Measurements from ENCODE around the gene EIPR1. TPM values are rescaled to one million over a fixed set of nuclear protein-coding genes. Genes with fewer than 3 reads are reported as not detected.

EIPR1 gene
- total RNA-seq, 1 experiment from 2014 or later: 40.4 TPM

- H3K9me3 ChIP-seq (ENCODE audit: low read length): peaks cover 13% of the 10 kb centered on the region; the same call in 1 of the 2 replicates
- H3K27me3 ChIP-seq (ENCODE audit: low read length): no peaks in the 10 kb centered on the region
- no peak overlapping the region for H3K4me3 ChIP-seq (ENCODE audit: low read length)
- H2AFZ ChIP-seq (ENCODE audit: low read length): no peak overlapping the region
- DNase-seq: no peak
- peaks cover 8% of the 10 kb centered on the region for H3K79me2 ChIP-seq (ENCODE audit: low read length)
- no peaks in the 10 kb centered on the region for H4K20me1 ChIP-seq (ENCODE audit: insufficient read depth, low read depth, low read length)
- no peak overlapping the region for H3K4me2 ChIP-seq (ENCODE audit: low read depth, low read length, poor library complexity, severe bottlenecking)
- no peak overlapping the region for H3K27ac ChIP-seq (ENCODE audit: low read length)
- H3K36me3 ChIP-seq (ENCODE audit: insufficient read depth, low read length): peaks cover 6% of the 10 kb centered on the region; the same call in 1 of the 2 replicates
- no peaks in the 10 kb centered on the region for H3K9me2 ChIP-seq (replicated peaks; ENCODE audit: insufficient read depth, low read length)
- no peaks in the 10 kb centered on the region for H3K4me1 ChIP-seq (ENCODE audit: low read length)
- H3K9ac ChIP-seq (ENCODE audit: low read length): no peak overlapping the region
Measured at GRCh38 chr2:3248754-3249475, 128.7 kb downstream of the EIPR1 start.

- Histone ChIP-seq H3K27me3 (ENCODE audit: low read length) (no peaks in the 10 kb centered on the region), H3K9me2 (replicated peaks; ENCODE audit: insufficient read depth, low read length) (no peaks in the 10 kb centered on the region), H3K79me2 (ENCODE audit: low read length) (peaks cover 14% of the 10 kb centered on the region), H3K4me2 (ENCODE audit: low read depth, low read length, poor library complexity, severe bottlenecking) (no peak overlapping the region), H3K4me3 (ENCODE audit: low read length) (no peak overlapping the region), H3K9me3 (ENCODE audit: low read length) (peaks cover 13% of the 10 kb centered on the region; the same call in 1 of the 2 replicates), H3K36me3 (ENCODE audit: insufficient read depth, low read length) (no peaks in the 10 kb centered on the region; the same call in 1 of the 2 replicates), H3K9ac (ENCODE audit: low read length) (no peak overlapping the region), H3K27ac (ENCODE audit: low read length) (no peak overlapping the region), H3K4me1 (ENCODE audit: low read length) (no peaks in the 10 kb centered on the region), H4K20me1 (ENCODE audit: insufficient read depth, low read depth, low read length) (no peaks in the 10 kb centered on the region), H2AFZ (ENCODE audit: low read length) (no peak overlapping the region)
- DNase-seq: no peak
Measured at GRCh38 chr2:3246928-3247714, 130.5 kb downstream of the EIPR1 start.

- Histone ChIP-seq H4K20me1 (ENCODE audit: insufficient read depth, low read depth, low read length) (no peaks in the 10 kb centered on the region), H3K36me3 (ENCODE audit: insufficient read depth, low read length) (no peaks in the 10 kb centered on the region; the same call in 1 of the 2 replicates), H3K9ac (ENCODE audit: low read length) (no peak overlapping the region), H3K79me2 (ENCODE audit: low read length) (peaks cover 18% of the 10 kb centered on the region), H3K9me2 (replicated peaks; ENCODE audit: insufficient read depth, low read length) (no peaks in the 10 kb centered on the region), H3K27me3 (ENCODE audit: low read length) (no peaks in the 10 kb centered on the region), H3K4me1 (ENCODE audit: low read length) (no peaks in the 10 kb centered on the region), H3K4me3 (ENCODE audit: low read length) (no peak overlapping the region), H3K4me2 (ENCODE audit: low read depth, low read length, poor library complexity, severe bottlenecking) (no peak overlapping the region), H3K27ac (ENCODE audit: low read length) (no peak overlapping the region), H3K9me3 (ENCODE audit: low read length) (peaks cover 13% of the 10 kb centered on the region; the same call in 1 of the 2 replicates), H2AFZ (ENCODE audit: low read length) (no peak overlapping the region)
- DNase-seq: no peak
Measured at GRCh38 chr2:3246406-3246805, 131.2 kb downstream of the EIPR1 start.

- Histone ChIP-seq H3K36me3 (ENCODE audit: insufficient read depth, low read length) (no peaks in the 10 kb centered on the region), H2AFZ (ENCODE audit: low read length) (no peak overlapping the region), H3K27me3 (ENCODE audit: low read length) (no peaks in the 10 kb centered on the region), H3K27ac (ENCODE audit: low read length) (no peak overlapping the region), H3K9me3 (ENCODE audit: low read length) (peaks cover 8% of the 10 kb centered on the region; the same call in 1 of the 2 replicates), H3K79me2 (ENCODE audit: low read length) (peaks cover 30% of the 10 kb centered on the region), H3K4me2 (ENCODE audit: low read depth, low read length, poor library complexity, severe bottlenecking) (no peak overlapping the region), H4K20me1 (ENCODE audit: insufficient read depth, low read depth, low read length) (no peaks in the 10 kb centered on the region), H3K4me1 (ENCODE audit: low read length) (no peaks in the 10 kb centered on the region), H3K4me3 (ENCODE audit: low read length) (no peak overlapping the region), H3K9ac (ENCODE audit: low read length) (no peak overlapping the region), H3K9me2 (replicated peaks; ENCODE audit: insufficient read depth, low read length) (no peaks in the 10 kb centered on the region)
- no peak for DNase-seq
Measured at GRCh38 chr2:3244486-3244885, 133.1 kb downstream of the EIPR1 start.

GRCh38 chr2:3243804-3244203, 133.8 kb downstream of the EIPR1 start:
- no peak overlapping the region for H3K4me2 ChIP-seq (ENCODE audit: low read depth, low read length, poor library complexity, severe bottlenecking)
- no peak overlapping the region for H2AFZ ChIP-seq (ENCODE audit: low read length)
- no peaks in the 10 kb centered on the region for H3K36me3 ChIP-seq (ENCODE audit: insufficient read depth, low read length)
- DNase-seq: no peak
- no peak overlapping the region for H3K9ac ChIP-seq (ENCODE audit: low read length)
- H3K27ac ChIP-seq (ENCODE audit: low read length): no peak overlapping the region
- no peaks in the 10 kb centered on the region for H3K9me2 ChIP-seq (replicated peaks; ENCODE audit: insufficient read depth, low read length)
- H3K4me1 ChIP-seq (ENCODE audit: low read length): no peaks in the 10 kb centered on the region
- H3K79me2 ChIP-seq (ENCODE audit: low read length): peaks cover 35% of the 10 kb centered on the region
- no peaks in the 10 kb centered on the region for H4K20me1 ChIP-seq (ENCODE audit: insufficient read depth, low read depth, low read length)
- no peak overlapping the region for H3K4me3 ChIP-seq (ENCODE audit: low read length)
- H3K27me3 ChIP-seq (ENCODE audit: low read length): no peaks in the 10 kb centered on the region
- 0 out of 2 replicates have a peak, but pooled peaks cover under 1% of the 10 kb centered on the region for H3K9me3 ChIP-seq (ENCODE audit: low read length)

- Histone ChIP-seq H3K4me3 (ENCODE audit: low read length) (no peak overlapping the region), H3K27ac (ENCODE audit: low read length) (no peak overlapping the region), H3K4me2 (ENCODE audit: low read depth, low read length, poor library complexity, severe bottlenecking) (no peak overlapping the region), H2AFZ (ENCODE audit: low read length) (no peak overlapping the region), H3K4me1 (ENCODE audit: low read length) (no peaks in the 10 kb centered on the region), H3K9me3 (ENCODE audit: low read length) (no peaks in the 10 kb centered on the region), H3K9ac (ENCODE audit: low read length) (no peak overlapping the region), H3K79me2 (ENCODE audit: low read length) (peaks cover 36% of the 10 kb centered on the region), H3K27me3 (ENCODE audit: low read length) (no peaks in the 10 kb centered on the region), H3K9me2 (replicated peaks; ENCODE audit: insufficient read depth, low read length) (no peaks in the 10 kb centered on the region), H4K20me1 (ENCODE audit: insufficient read depth, low read depth, low read length) (no peaks in the 10 kb centered on the region), H3K36me3 (ENCODE audit: insufficient read depth, low read length) (no peaks in the 10 kb centered on the region)
- DNase-seq: no peak
Measured at GRCh38 chr2:3242747-3243369, 134.8 kb downstream of the EIPR1 start.

- no peak overlapping the region for H3K9ac ChIP-seq (ENCODE audit: low read length)
Measured at GRCh38 chr2:3241971-3242746, 135.5 kb downstream of the EIPR1 start.

More at GRCh38 chr2:3241971-3242746, 135.5 kb downstream of the EIPR1 start:
- Histone ChIP-seq H3K4me1 (ENCODE audit: low read length) (no peaks in the 10 kb centered on the region), H3K9me2 (replicated peaks; ENCODE audit: insufficient read depth, low read length) (no peaks in the 10 kb centered on the region), H3K4me3 (ENCODE audit: low read length) (no peak overlapping the region), H2AFZ (ENCODE audit: low read length) (no peak overlapping the region), H3K27ac (ENCODE audit: low read length) (no peak overlapping the region), H3K79me2 (ENCODE audit: low read length) (peaks cover 41% of the 10 kb centered on the region), H3K36me3 (ENCODE audit: insufficient read depth, low read length) (no peaks in the 10 kb centered on the region), H4K20me1 (ENCODE audit: insufficient read depth, low read depth, low read length) (no peaks in the 10 kb centered on the region), H3K9me3 (ENCODE audit: low read length) (no peaks in the 10 kb centered on the region), H3K4me2 (ENCODE audit: low read depth, low read length, poor library complexity, severe bottlenecking) (no peak overlapping the region), H3K27me3 (ENCODE audit: low read length) (no peaks in the 10 kb centered on the region)
- DNase-seq: no peak
